A673 (cell line): ENCODE results near the gene AGBL4.

Experiments used
- CTCF ChIP-seq: fragments of 300-800, 200-600 bp; sonication (generic); conservative IDR thresholded peaks from 2 replicates; pipeline ENCODE4 v1.5.1; 2017; ENCODE audit warnings: low read depth, mild to moderate bottlenecking, antibody characterized with exemption, low read length, moderate library complexity, mixed read lengths
- EZH2 ChIP-seq: fragments of 200-600 bp; sonication (generic); IDR thresholded peaks from 2 replicates; pipeline ENCODE4 v1.6.1; 2017; ENCODE audit warnings: borderline replicate concordance, low read depth, mild to moderate bottlenecking, mixed read lengths, antibody characterized with exemption, low read length; ENCODE audit not compliant: poor library complexity, severe bottlenecking

- TF ChIP-seq EZH2 (no peak), CTCF (no peak)
Observed at GRCh38 chr1:49363628-49364027, 660.1 kb downstream of the AGBL4 start.
